22Rv1 (cell line): ENCODE results near the gene BTBD10.

ENCODE experiments used
- CTCF ChIP-seq: fragments of 450-650 bp; IDR thresholded peaks from 2 replicates; pipeline ENCODE4 v1.5.1; 2017; ENCODE audit warnings: mild to moderate bottlenecking
- ZFX ChIP-seq: fragments of 450-650 bp; IDR thresholded peaks from 2 replicates; pipeline ENCODE4 v1.6.1; 2017; ENCODE audit warnings: antibody characterized with exemption, borderline replicate concordance

GRCh38 chr11:13475091-13475490 lies 12.1 kb upstream of the BTBD10 start:
- no peak for TF ChIP-seq CTCF
- TF ChIP-seq ZFX: no peak
